K562 treated with DMSO at 1 percent for 4 hours (cell line): Measurements from ENCODE around the gene MPV17L. TPM values are rescaled to one million over a fixed set of nuclear protein-coding genes. Genes with fewer than 3 reads are reported as not detected.

Source experiments
- total RNA-seq: library from RNA; unstranded; fragments of 300-600 nt; gene quantifications from 2 replicates; pipeline ENCODE4 v1.2.3, GENCODE V29; 2022; ENCODE audit not compliant: insufficient read depth

Gene MPV17L
- not detected in 2 replicates for total RNA-seq

DNA sequence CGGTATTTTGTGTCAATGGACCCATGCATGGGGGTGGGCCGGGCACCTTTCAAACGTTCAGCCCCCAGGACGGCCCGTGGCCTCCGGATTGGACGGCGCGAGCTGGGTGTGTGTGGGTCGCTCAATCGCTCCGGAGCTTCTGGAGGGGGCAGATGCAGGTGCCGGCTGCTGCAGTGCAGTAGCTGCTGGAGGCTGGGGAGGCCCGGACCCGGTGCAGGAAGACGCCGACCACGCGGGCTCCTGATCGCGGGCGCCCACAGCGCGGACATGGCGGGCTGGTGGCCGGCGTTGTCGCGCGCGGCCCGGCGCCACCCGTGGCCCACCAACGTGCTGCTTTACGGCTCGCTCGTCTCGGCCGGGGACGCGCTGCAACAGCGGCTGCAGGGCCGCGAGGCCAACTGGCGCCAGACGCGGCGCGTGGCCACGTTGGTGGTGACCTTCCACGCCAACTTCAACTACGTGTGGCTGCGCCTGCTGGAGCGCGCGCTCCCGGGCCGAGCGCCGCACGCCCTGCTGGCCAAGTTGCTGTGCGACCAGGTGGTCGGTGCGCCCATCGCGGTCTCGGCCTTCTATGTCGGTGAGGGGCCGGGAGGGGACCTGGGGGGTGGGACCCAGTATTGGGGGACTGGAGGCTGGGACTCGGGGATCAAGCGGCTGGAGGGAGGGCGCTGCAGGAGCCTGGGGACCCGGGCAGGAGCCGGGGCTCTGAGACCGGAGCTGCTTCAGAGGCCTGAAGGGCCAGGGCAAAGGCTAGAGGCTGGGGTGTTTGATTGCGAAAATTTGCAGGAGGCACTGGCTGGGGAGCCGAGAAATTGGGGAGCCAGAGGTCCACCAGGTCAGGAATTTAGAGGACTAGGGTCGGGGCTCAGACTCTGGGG, at the start of gene MPV17L:
TSS of gene MPV17L (plus strand) at position 124 of the 878 bp plus-strand sequence. CDS start at position 268, 144 bp downstream.

DNA sequence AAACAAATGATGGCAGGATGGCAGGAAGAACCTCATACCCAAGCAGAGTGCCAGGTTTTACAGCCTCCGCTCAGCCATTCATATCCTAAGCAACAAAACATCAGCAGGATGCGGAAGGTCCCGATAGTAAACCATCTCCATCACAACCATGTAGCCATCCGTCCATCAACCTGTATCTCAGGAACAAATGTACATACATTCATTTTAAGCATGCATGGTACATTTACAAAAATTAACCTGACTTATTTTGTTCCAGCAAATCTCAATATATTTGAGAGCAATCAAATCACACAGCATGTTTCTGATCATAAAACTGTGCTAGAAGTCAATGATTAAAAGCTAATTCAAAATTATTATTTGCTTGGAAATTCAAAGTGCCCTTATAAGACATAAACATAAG, 17.4 kb upstream of the MPV17L start, which contains the start of gene NPIPA5:
TSS of gene NPIPA5 (minus strand) at position 101 of the 400 bp plus-strand sequence. CDS start at position 101, 0 bp downstream.

DNA sequence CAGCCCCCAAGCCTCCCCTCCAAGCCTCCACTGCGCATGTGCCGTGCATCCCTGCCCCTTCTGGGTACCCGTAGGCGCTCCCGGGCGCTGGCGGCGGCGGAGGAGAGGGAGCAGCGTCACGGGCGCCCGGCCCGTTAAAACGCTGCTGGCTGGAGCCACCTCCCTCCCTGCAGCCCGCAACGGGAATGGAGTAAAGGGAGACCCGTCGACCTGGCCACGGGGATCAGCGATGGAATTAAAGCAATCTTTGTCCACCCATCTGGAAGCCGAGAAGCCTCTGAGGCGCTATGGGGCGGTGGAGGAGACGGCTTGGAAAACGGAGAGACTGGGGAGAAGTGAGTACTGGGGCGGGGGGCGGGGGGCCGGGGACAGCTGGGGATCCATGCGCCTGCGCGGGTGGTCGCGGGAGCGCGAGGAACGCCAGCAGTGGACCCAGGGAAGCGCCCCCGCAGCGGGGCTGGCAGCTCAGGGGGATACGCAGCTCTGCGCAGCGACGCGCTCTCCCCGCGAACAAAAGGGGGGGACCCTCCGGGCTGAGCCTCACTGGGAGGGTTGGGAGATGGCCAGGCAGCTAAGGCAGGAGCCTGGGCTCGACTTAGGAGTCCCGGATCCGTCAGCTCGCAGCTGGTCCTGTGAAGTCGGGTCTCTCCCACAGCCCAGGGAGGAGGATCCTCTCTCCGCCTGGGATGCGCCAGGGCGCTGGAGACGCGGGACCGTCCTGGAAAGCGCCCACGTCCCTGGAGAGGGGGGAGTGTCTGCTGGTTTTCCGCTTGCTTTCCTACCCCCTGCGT, 39.1 kb downstream of the MPV17L start, which contains the start of gene BMERB1:
TSS of gene BMERB1 (plus strand) at position 164 of the 791 bp plus-strand sequence. CDS start at position 230, 66 bp downstream.

Other genes starting within 250 kb of the MPV17L start
- 5.3 and 12.2 TPM in 2 replicates for gene NPIPA5, start 17.5 kb upstream of the MPV17L start, total RNA-seq
- 1.3 and 3.5 TPM in 2 replicates for gene BMERB1, start 38.8 kb downstream of the MPV17L start, total RNA-seq
- gene MARF1, start 247.4 kb downstream of the MPV17L start, total RNA-seq, result 15.7 and 17.6 TPM in 2 replicates